T1000 (cell line): ENCODE data around the gene FCRLA.
"Not testable (repeated sequence)": the region's sequence is repeated elsewhere in the genome, so short reads cannot be mapped to it uniquely, and the experiment has no call there.

Experiments used
- DNase-seq: peaks from one replicate; lab custom pipeline; 2025; ENCODE audit warnings: mixed read lengths; lab: John Stamatoyannopoulos, UW

FCRLA gene, protein sequence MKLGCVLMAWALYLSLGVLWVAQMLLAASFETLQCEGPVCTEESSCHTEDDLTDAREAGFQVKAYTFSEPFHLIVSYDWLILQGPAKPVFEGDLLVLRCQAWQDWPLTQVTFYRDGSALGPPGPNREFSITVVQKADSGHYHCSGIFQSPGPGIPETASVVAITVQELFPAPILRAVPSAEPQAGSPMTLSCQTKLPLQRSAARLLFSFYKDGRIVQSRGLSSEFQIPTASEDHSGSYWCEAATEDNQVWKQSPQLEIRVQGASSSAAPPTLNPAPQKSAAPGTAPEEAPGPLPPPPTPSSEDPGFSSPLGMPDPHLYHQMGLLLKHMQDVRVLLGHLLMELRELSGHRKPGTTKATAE

DNA sequence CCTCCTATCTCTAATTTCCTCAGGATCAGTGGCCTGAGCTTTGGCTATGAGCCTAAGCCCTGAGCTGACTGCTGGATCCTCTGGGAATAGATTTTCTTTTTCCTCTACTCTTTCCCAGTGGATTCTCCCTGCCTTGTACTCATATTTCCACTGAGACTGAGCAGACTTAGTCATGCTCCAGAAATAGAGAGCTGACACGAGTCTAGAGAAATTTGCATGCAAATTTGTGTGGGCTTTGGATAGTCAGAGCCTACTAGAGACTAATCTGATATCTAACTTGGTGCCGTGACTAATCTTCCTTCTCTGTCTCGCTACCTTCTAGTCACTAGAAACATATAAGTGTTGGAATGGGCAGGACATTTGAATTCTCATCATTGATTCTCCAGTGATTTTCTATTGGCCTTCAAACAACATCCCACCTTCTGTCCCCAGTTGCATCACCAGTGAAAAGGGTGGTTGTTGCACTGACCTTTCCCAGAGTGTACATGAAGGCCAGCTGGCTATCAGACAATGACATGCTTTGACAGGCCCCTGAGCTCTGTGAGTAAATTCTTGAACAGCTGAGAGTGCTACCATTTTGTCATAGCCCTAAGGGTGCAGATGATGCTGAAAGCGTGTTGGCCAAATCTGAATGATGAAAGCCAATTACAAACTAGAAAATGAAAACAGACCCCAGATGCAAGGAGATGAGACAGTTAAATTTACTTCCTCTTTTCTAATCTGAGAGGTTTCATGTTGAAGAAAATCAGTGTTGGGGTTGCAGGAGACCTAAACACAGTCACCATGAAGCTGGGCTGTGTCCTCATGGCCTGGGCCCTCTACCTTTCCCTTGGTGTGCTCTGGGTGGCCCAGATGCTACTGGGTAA is at the start of gene FCRLA:
Gene FCRLA, plus strand, starts transcription at position 748 of the 866 bp plus-strand sequence. Its CDS starts 36 bp downstream, at position 784.
- no peak for DNase-seq

DNA sequence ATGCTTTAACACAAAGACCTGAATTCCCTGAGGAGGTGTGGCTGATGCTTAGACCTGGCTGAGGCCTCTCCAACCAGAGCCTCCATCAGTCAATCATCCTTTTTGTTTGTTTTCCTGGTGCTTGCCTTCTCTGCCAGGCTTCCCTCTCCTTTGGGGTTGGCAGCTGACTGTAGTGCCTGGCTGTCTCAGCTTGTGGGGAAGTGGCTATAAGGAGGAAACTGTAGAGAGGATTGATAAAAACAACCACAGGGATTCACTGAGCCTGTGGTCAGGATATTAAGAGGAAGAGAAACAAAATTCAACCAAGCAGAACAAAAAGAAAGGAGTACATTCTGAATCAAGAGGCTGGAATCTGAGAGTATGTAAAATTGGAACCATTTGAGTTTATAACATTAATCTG is 48.5 kb upstream of the FCRLA start:
- not testable (repeated sequence) for DNase-seq

DNA sequence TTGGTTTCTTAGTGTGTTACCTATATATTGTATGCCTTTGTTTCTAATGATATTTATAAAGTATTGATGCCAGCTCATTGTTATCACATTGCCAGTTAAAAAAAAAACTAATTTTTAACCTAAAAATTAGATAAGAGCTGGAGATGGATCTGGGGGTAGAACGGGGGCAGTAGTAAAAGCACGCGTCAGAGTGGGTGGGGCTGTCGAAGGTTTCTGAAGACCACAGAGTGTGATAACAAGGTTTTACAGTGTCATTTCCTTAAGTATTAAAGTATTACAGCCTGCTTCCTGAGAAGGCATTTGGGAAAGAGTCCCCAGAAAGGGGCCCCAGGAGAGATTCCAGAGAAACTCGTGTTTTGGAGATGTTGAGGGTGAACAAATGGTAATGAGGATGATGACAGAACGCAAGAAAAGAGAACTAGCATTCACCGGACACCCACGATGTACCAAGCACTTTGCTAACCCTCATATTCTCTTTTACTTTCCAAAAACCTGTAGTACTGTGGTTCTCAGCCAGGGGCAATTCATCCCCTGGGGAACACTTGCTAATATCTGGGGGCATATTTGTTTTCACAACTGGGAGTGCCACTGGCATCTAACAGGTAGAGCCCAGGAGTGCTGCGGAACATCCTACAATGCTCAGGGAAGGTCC is 45.2 kb upstream of the FCRLA start:
- DNase-seq, result not testable (repeated sequence)

DNA sequence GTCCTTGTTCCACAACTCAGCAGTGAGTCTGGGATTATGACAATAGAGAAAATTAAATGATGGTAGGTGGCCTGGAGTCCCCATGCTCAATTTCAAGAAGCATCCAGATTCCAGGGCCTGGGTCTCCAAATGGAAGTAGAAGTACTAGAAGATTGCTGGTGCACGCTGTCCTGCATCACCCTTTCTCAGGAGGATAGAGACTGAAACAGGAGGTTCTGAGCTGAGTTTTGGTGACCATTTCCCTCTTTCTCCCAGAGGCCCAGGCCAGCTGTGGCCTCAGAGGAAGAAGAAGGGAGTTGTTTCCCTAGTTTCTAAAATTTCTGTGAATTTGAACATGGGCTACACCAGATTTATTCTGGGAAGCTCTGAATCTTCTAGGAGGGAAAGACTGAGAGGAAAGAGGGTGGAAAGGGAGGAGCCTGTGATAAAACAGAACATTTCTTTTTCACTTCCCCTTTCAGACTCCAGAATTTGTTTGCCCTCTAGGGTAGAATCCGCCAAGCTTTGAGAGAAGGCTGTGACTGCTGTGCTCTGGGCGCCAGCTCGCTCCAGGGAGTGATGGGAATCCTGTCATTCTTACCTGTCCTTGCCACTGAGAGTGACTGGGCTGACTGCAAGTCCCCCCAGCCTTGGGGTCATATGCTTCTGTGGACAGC is 44.2 kb upstream of the FCRLA start, which contains the start of gene FCGR2B:
Gene FCGR2B, plus strand, starts transcription at position 460 of the 656 bp plus-strand sequence. Its CDS starts 99 bp downstream, at position 559.
- not testable (repeated sequence) for DNase-seq

DNA sequence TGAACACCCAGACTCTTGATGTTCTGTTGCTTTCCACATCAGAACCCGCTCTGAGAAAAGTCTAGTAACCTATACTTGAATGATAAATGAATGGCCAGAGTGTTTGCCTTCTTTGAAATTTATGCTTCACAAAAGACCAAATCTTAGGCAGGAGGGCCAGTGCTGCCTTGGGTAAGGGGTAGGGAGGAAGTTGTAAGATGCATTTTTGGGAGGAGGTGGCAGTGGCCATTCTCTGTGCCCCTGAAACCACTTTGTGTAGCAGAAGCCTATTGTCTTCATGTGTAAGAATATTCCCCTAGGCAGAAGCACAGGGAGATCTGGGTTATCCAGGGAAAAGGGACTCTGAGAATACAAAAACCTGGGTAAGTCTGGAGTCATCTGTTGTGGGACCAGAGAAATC is 43.5 kb upstream of the FCRLA start:
- not testable (repeated sequence) for DNase-seq

DNA sequence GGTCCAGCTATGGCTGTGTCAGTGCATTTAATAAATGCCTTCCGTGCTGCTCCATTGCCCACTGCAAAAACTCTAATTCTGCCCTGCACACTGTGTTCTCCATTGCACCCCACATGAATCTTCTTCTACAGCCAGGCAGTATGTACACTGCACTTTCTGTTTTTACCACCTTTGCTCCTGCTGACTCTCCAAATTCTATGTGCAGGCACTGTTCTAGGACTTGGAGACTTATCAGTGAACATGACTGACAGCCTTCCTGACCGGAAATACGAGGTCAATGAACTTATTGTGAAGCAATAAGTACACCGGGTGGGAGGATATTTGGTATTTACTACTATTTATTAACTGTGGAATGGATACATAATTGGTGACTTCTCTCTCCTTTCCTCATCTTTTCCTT is 42.3 kb upstream of the FCRLA start:
- DNase-seq, result not testable (repeated sequence)

DNA sequence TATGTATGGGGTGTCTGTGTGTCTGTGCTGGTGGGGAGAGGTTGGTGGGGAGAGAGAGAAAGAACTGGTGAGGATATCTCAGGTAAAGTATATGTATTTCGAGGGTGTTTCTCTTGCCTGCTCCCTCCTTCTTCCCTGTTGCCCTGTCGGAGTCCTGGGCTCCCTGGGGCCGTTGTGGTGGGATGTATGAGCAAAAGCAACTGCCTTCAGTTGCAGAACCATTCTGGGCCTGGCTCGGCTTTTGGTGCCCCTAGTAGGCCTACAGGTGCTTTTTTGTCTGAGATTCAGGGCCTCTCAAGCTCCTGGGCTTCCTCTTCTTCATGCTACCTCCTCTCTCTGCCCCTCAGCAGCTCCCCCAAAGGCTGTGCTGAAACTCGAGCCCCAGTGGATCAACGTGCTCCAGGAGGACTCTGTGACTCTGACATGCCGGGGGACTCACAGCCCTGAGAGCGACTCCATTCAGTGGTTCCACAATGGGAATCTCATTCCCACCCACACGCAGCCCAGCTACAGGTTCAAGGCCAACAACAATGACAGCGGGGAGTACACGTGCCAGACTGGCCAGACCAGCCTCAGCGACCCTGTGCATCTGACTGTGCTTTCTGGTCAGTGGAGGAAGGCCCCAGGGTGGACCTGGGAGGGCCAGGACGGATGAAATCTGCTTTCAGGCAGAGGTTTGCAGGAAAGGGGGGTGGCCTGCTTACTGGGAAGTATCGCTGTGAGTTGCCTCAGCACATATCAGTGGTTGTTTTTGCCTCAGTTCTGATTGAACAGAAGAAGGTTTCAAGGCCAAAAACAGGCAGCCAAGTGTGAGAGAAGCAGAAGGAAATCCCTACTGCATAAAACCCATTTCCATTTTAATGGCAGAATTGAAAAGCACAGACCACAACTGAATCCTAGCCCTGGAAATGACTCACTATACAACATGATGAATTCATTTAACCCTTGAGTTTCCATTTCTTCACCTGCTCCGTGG is 35.7 kb upstream of the FCRLA start:
- not testable (repeated sequence) for DNase-seq

DNA sequence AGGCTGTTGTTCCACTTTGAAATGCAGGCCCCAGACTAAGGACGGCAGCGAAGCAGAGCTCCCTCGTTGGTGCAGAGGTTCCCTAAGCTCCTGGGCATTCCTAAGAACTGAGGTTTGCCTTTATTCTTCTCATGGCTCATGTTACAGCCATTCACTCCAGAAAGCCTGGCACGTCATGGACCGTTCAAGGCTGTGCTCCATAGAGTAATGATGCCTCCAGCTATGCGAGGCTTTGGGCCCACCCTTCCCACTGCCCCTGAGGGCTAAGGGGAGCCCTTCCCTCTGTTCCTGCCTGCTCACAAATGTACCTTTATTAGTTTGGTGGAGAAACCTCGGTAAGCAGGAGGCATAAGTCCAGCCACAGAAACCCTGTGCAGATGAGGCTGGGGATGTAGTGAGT is 33.6 kb upstream of the FCRLA start:
- not testable (repeated sequence) for DNase-seq

DNA sequence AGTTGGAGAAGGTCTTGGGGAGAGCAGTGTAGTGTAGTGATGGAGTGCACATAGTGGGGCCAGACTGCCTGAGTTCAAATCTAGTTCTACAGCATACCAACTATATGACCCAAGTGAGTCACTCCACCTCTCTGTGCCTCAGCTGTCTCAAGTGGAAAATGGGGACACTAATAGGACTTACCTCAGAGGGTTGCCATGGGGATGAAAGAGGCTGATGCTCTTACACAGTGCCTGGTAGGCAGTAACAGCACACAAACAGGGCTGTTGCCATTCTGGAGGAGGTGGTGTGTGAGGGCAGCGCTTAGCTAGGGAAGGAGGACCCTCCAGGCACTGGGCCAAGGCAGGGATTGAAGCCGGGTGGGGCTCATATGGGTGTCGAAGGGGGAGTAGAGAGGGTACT is 32.6 kb upstream of the FCRLA start:
- DNase-seq, result not testable (repeated sequence)

DNA sequence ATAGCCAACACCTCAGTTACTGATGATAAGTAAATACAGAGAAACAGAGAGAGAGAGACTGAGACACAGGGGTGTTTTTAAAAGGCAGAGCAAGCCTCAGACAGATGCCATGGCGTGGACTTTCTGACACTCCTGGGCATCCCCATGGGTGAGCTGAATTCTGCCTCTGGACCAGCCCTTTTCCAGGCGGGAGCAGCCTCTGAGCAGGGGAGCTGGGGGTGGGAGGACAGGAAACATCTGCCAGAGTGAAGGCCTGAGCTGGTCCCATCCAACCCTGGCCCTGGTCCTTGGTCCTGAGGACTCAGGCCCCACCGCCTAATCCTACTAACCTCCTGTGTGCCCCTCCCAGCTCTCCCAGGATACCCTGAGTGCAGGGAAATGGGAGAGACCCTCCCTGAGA is 32.1 kb upstream of the FCRLA start:
- DNase-seq, result not testable (repeated sequence)

DNA sequence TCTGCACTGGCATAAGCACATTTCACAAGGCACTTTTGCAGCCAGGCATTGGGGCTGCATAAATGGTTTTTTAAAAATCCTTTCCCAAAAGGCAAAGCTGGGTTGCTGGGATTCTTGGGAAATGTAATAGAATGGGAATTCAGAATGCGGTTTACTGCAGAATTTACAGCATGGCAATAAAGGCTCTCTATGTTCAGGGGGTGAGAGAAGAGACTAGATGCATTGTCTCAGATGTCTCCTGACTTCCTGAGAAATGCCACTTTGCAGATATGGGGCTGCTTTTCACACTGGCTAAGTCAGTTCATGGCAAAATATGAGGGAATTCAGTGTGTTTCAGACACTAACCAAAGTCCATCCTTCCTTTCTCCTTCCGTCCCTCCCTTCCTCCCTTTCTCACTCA is 30.6 kb upstream of the FCRLA start:
- no peak for DNase-seq

DNA sequence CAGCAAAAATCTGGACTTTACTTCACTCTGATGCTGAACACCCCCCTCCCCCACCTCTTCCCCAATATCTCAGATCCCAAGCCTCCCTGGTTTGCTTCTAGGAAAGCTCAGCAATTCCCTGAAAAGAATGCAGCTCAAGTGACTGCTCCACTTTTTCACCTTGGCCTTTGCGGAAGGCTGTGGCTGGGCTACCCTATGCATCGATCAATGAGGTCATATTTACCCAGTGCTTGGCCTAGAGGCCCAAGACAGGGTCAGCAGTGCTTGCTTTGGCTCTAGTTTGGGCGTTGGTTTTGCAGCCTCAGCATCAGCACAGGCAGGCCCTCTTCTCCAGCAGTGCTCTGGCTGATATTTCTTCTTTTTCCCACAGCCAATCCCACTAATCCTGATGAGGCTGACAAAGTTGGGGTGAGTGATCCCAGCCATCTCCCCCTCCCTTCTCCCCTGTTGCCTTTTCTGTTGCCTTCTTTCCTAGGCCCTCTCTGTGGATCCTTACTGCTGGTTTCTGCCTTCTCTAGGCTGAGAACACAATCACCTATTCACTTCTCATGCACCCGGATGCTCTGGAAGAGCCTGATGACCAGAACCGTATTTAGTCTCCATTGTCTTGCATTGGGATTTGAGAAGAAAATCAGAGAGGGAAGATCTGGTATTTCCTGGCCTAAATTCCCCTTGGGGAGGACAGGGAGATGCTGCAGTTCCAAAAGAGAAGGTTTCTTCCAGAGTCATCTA is 29.9 kb upstream of the FCRLA start:
- no peak for DNase-seq

DNA sequence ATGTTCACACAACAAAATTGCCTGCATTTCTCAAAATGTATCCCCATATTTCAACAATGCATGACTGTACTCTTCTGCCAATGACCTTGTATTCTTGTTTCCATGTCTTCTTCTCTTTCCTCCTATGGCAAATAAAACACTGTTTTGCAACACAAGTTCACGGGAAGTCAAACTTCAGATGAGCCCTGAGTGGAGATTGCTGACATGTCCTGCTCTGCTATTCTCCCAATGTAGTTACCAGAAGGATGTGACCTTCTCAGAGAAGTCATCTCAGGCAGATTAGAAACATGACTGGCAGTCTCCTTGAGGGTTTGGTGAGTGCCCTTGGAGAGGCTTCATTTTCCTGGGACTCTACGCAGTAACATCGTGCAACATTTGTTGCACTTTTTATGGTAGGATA is 28.5 kb upstream of the FCRLA start:
- DNase-seq, result no peak

DNA sequence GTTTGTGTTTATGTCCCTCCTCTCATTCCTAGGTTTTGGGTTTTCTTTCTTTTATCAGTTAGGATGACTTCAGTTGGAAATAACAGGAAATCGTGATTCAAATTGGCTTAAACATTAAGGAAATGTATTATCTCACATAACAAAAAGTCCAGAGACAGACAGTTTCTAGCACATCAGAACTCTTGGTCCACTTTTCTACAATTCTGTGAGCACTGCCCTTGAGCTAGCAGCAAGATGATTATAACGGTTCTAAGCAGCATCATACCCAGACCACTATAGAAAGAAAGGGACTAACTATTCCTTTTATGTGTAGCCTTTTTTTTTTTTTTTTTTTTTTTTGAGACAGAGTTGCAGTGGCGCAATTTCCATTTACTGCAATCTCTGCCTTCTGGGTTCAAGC is 25.1 kb upstream of the FCRLA start:
- DNase-seq, result no peak

DNA sequence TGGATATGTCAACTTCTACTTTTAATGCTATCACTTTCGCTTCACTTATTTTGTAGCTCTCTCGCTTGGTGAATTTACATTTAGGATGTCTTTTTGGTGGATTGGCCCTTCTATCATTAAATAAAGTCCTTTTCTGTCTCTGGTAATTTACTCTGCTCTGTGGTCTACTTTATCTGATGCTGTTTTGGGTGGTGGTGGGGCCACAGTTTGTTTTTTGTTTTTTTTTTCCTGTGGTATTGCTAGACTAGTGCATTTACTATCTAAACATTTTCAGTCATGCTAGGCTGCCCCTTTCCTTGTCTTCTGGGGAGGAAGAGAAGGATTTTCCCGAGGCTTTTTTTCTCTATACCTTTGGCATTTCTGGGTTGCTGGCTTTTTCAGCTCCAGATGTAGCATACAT is 18.1 kb upstream of the FCRLA start:
- DNase-seq, result no peak

DNA sequence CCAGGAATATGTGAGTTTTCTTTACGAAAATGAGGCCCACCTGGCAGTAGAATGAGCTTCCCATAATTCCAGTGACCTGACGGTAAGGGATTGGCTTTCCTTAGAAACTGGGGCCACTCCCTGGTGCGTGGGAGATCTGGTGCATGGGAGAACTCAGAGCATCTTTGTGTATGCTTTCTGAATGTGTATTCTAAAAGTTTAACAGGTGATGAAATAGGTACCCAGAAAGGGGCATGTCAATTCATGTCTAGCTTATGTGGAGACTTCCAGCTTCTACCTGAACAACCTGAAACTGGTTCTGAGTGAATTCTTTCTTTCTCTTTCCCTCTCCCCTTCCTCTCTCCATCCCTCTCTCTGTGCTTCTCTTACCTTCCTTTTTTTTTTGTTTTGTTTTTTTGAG is 15.2 kb upstream of the FCRLA start:
- DNase-seq, result no peak

DNA sequence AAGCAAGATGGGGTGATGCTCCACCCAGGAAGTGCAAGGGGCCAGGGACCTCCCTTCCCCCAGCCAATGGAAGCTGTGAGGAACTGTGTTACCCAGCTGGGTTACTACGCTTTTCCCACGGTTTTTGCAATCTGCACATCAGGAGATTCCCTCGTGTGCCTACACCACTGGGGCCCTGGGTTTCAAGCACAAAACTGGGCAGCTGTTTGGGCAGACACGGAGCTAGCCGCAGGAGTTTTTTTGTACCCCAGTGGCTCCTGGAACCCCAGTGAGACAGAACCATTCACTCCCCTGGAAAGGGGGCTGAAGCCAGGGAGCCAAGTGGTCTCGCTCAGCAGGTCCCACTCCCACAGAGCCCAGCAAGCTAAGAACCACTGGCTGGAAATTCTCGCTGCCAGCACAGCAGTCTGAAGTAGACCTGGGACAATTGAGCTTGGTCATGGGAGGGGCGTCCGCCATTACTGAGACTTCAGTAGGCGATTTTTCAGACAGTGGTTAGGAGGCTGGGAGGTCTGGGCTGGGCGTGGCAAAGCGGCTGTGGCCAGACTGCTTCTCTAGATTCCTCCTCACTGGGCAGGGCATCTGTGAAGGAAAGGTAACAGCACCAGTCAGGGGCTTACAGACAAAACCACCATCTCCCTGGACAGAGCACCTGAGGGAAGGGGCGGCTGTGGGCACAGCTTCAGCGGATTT is 13.9 kb upstream of the FCRLA start:
- DNase-seq, result not testable (repeated sequence)

DNA sequence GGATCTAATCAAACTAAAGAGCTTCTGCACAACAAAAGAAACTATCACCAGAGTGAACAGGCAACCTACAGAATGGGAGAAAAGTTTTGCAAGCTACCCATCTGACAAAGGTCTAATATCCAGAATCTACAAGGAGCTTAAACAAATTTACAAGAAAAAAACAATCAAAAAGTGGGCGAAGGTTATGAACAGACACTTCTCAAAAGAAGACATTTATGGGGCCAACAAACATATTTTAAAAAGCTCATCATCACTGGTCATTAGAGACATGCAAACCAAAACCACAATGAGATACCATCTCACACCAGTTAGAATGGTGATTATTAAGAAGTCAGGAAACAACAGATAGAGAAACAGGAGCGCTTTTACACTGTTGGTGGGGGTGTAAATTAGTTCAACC is 8.7 kb upstream of the FCRLA start:
- DNase-seq, result not testable (repeated sequence)

DNA sequence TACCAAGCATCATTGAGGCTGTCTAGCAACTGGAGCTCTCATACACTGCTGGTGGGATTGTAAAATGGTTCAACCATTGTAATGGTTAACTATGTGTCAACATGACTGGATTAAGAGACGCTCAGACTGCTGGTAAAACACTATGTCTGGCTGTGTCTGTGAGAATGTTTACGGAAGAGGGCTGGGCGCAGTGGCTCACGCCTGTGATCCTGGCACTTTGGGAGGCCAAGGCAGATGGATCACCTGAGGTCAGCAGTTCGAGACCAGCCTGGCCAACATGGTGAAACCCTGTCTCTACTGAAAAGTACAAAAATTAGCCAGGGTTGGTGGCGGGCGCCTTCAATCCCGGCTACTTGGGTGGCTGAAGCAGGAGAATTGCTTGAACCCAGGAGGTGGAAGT is 4.8 kb upstream of the FCRLA start:
- DNase-seq, result no peak
